ENCODE results near the gene RBPMS2.

RBPMS2 gene

GRCh38 chr15:64717735-64718495, 57.5 kb downstream of the RBPMS2 start:
- H3K18ac ChIP-seq (ENCODE audit: low read length) = no peak overlapping the region
- no peak overlapping the region for H3K9ac ChIP-seq (ENCODE audit: low read depth, low read length, poor library complexity)
- no peak overlapping the region for H2BK12ac ChIP-seq (ENCODE audit: low read length)
- no peak overlapping the region for H2BK120ac ChIP-seq (ENCODE audit: low read depth, low read length)
- no peak overlapping the region for H3K14ac ChIP-seq (ENCODE audit: low read length)
- H3K4me2 ChIP-seq (ENCODE audit: insufficient read depth, low read length, poor library complexity, severe bottlenecking) = no peak overlapping the region
- peaks cover 0 to 48% of the 10 kb centered on the region in 2 donors for H3K36me3 ChIP-seq (replicated peaks in 1 of 2; ENCODE audit: control insufficient read depth in 2 of 2, insufficient read depth in 2 of 2, low read length in 2 of 2)
- H3K4ac ChIP-seq (ENCODE audit: low read length) = no peak overlapping the region
- H2AFZ ChIP-seq (ENCODE audit: low read length) = no peak overlapping the region
- H3K27me3 ChIP-seq (ENCODE audit: control insufficient read depth in 3 of 3, insufficient read depth in 3 of 3, low read depth in 1 of 3, low read length in 3 of 3) = no peaks in the 10 kb centered on the region
- no peak overlapping the region for H4K91ac ChIP-seq (ENCODE audit: low read depth, low read length, poor library complexity)
- no peak overlapping the region for H4K8ac ChIP-seq (ENCODE audit: low read depth, low read length)
- H3K4me3 ChIP-seq (ENCODE audit: low read length in 2 of 2) = no peak overlapping the region
- peaks cover 0 to 2% of the 10 kb centered on the region in 2 donors for H3K4me1 ChIP-seq (ENCODE audit: control insufficient read depth in 2 of 2, insufficient read depth in 1 of 2, low read depth in 1 of 2, low read length in 2 of 2)
- peak overlapping the region; percentile 14 for H2BK5ac ChIP-seq (ENCODE audit: low read length)
- H2AK5ac ChIP-seq (ENCODE audit: low read depth, low read length) = peak overlapping the region; percentile 13
- DNase-seq (ENCODE audit: low spot score) = no peak
- H3K27ac ChIP-seq (replicated peaks; ENCODE audit: low read length) = no peak overlapping the region
- no peak overlapping the region for H2BK15ac ChIP-seq (ENCODE audit: low read length)
- H3K23ac ChIP-seq (ENCODE audit: low read depth, low read length, poor library complexity) = no peak overlapping the region
- no peaks in the 10 kb centered on the region for H3K9me3 ChIP-seq (replicated peaks in 1 of 2; ENCODE audit: control insufficient read depth in 2 of 2, insufficient read depth in 1 of 2, low read depth in 1 of 2, low read length in 2 of 2)
- no CpG with 5 or more reads among the region's 18 CpGs for WGBS, 2 donors (ENCODE audit: extremely low coverage in 2 of 2, insufficient read length in 2 of 2, insufficient replicate concordance in 1 of 2)
- no peaks in the 10 kb centered on the region for H3K79me1 ChIP-seq (ENCODE audit: low read depth, low read length)

GRCh38 chr15:64717130-64717529, 58.3 kb downstream of the RBPMS2 start:
- Histone ChIP-seq H3K27me3 (ENCODE audit: control insufficient read depth in 3 of 3, insufficient read depth in 3 of 3, low read depth in 1 of 3, low read length in 3 of 3) (no peaks in the 10 kb centered on the region), H2BK12ac (ENCODE audit: low read length) (no peak overlapping the region), H3K79me1 (ENCODE audit: low read depth, low read length) (no peaks in the 10 kb centered on the region), H3K18ac (ENCODE audit: low read length) (no peak overlapping the region), H2BK15ac (ENCODE audit: low read length) (no peak overlapping the region), H3K4me2 (ENCODE audit: insufficient read depth, low read length, poor library complexity, severe bottlenecking) (no peak overlapping the region), H3K4me1 (ENCODE audit: control insufficient read depth in 2 of 2, insufficient read depth in 1 of 2, low read depth in 1 of 2, low read length in 2 of 2) (peaks cover 0 to 2% of the 10 kb centered on the region in 2 donors), H2BK120ac (ENCODE audit: low read depth, low read length) (no peak overlapping the region), H4K8ac (ENCODE audit: low read depth, low read length) (no peak overlapping the region), H3K9ac (ENCODE audit: low read depth, low read length, poor library complexity) (no peak overlapping the region), H3K14ac (ENCODE audit: low read length) (no peak overlapping the region), H4K91ac (ENCODE audit: low read depth, low read length, poor library complexity) (no peak overlapping the region), H2AK5ac (ENCODE audit: low read depth, low read length) (no peak overlapping the region), H3K9me3 (replicated peaks in 1 of 2; ENCODE audit: control insufficient read depth in 2 of 2, insufficient read depth in 1 of 2, low read depth in 1 of 2, low read length in 2 of 2) (no peaks in the 10 kb centered on the region), H3K4me3 (ENCODE audit: low read length in 2 of 2) (no peak overlapping the region), H3K4ac (ENCODE audit: low read length) (no peak overlapping the region), H2BK5ac (ENCODE audit: low read length) (no peak overlapping the region), H3K23ac (ENCODE audit: low read depth, low read length, poor library complexity) (no peak overlapping the region), H3K36me3 (replicated peaks in 1 of 2; ENCODE audit: control insufficient read depth in 2 of 2, insufficient read depth in 2 of 2, low read length in 2 of 2) (peaks cover 0 to 52% of the 10 kb centered on the region in 2 donors), H2AFZ (ENCODE audit: low read length) (no peak overlapping the region), H3K27ac (replicated peaks; ENCODE audit: low read length) (no peak overlapping the region)
- DNase-seq (ENCODE audit: low spot score) = no peak
- no CpG with 5 or more reads among the region's 7 CpGs for WGBS, 2 donors (ENCODE audit: extremely low coverage in 2 of 2, insufficient read length in 2 of 2, insufficient replicate concordance in 1 of 2)

- DNase-seq (ENCODE audit: low spot score) = no peak
- H3K9me3 ChIP-seq (replicated peaks in 1 of 2; ENCODE audit: control insufficient read depth in 2 of 2, insufficient read depth in 1 of 2, low read depth in 1 of 2, low read length in 2 of 2) = no peaks in the 10 kb centered on the region
- H3K9ac ChIP-seq (ENCODE audit: low read depth, low read length, poor library complexity) = no peak overlapping the region
- H2AFZ ChIP-seq (ENCODE audit: low read length) = no peak overlapping the region
- H3K23ac ChIP-seq (ENCODE audit: low read depth, low read length, poor library complexity) = no peak overlapping the region
- no peak overlapping the region for H2BK15ac ChIP-seq (ENCODE audit: low read length)
- H3K36me3 ChIP-seq (replicated peaks in 1 of 2; ENCODE audit: control insufficient read depth in 2 of 2, insufficient read depth in 2 of 2, low read length in 2 of 2) = peaks cover 0 to 54% of the 10 kb centered on the region in 2 donors
- no peak overlapping the region for H2BK120ac ChIP-seq (ENCODE audit: low read depth, low read length)
- peaks cover 0 to 2% of the 10 kb centered on the region in 2 donors for H3K4me1 ChIP-seq (ENCODE audit: control insufficient read depth in 2 of 2, insufficient read depth in 1 of 2, low read depth in 1 of 2, low read length in 2 of 2)
- no peak overlapping the region for H3K4me3 ChIP-seq (ENCODE audit: low read length in 2 of 2)
- H3K4ac ChIP-seq (ENCODE audit: low read length) = no peak overlapping the region
- no peak overlapping the region for H4K91ac ChIP-seq (ENCODE audit: low read depth, low read length, poor library complexity)
- H2BK5ac ChIP-seq (ENCODE audit: low read length) = no peak overlapping the region
- H3K18ac ChIP-seq (ENCODE audit: low read length) = no peak overlapping the region
- H3K4me2 ChIP-seq (ENCODE audit: insufficient read depth, low read length, poor library complexity, severe bottlenecking) = no peak overlapping the region
- no peak overlapping the region for H3K14ac ChIP-seq (ENCODE audit: low read length)
- no peak overlapping the region for H2BK12ac ChIP-seq (ENCODE audit: low read length)
- H3K27me3 ChIP-seq (ENCODE audit: control insufficient read depth in 3 of 3, insufficient read depth in 3 of 3, low read depth in 1 of 3, low read length in 3 of 3) = no peaks in the 10 kb centered on the region
- no peak overlapping the region for H3K27ac ChIP-seq (replicated peaks; ENCODE audit: low read length)
- H4K8ac ChIP-seq (ENCODE audit: low read depth, low read length) = no peak overlapping the region
- WGBS, 2 donors (ENCODE audit: extremely low coverage in 2 of 2, insufficient read length in 2 of 2, insufficient replicate concordance in 1 of 2) = no CpG with 5 or more reads among the region's 2 CpGs
- H3K79me1 ChIP-seq (ENCODE audit: low read depth, low read length) = no peaks in the 10 kb centered on the region
- H2AK5ac ChIP-seq (ENCODE audit: low read depth, low read length) = no peak overlapping the region
Observed at GRCh38 chr15:64716452-64716851, 58.9 kb downstream of the RBPMS2 start.

GRCh38 chr15:64713592-64713991, 61.8 kb downstream of the RBPMS2 start:
- no peak overlapping the region for H4K8ac ChIP-seq (ENCODE audit: low read depth, low read length)
- H3K9me3 ChIP-seq (replicated peaks in 1 of 2; ENCODE audit: control insufficient read depth in 2 of 2, insufficient read depth in 1 of 2, low read depth in 1 of 2, low read length in 2 of 2) = no peaks in the 10 kb centered on the region
- H2BK12ac ChIP-seq (ENCODE audit: low read length) = no peak overlapping the region
- H3K27ac ChIP-seq (replicated peaks; ENCODE audit: low read length) = no peak overlapping the region
- peaks cover 0 to 2% of the 10 kb centered on the region in 2 donors for H3K4me1 ChIP-seq (ENCODE audit: control insufficient read depth in 2 of 2, insufficient read depth in 1 of 2, low read depth in 1 of 2, low read length in 2 of 2)
- no peak overlapping the region for H3K4me3 ChIP-seq (ENCODE audit: low read length in 2 of 2)
- H2AFZ ChIP-seq (ENCODE audit: low read length) = no peak overlapping the region
- H3K14ac ChIP-seq (ENCODE audit: low read length) = no peak overlapping the region
- no peak overlapping the region for H2BK120ac ChIP-seq (ENCODE audit: low read depth, low read length)
- no peak overlapping the region for H3K4ac ChIP-seq (ENCODE audit: low read length)
- H3K9ac ChIP-seq (ENCODE audit: low read depth, low read length, poor library complexity) = no peak overlapping the region
- no peak overlapping the region for H2AK5ac ChIP-seq (ENCODE audit: low read depth, low read length)
- WGBS, 2 donors (ENCODE audit: extremely low coverage in 2 of 2, insufficient read length in 2 of 2, insufficient replicate concordance in 1 of 2) = no CpG with 5 or more reads among the region's 6 CpGs
- no peak for DNase-seq (ENCODE audit: low spot score)
- peaks cover 0 to 59% of the 10 kb centered on the region in 2 donors for H3K36me3 ChIP-seq (replicated peaks in 1 of 2; ENCODE audit: control insufficient read depth in 2 of 2, insufficient read depth in 2 of 2, low read length in 2 of 2)
- no peak overlapping the region for H2BK15ac ChIP-seq (ENCODE audit: low read length)
- no peaks in the 10 kb centered on the region for H3K79me1 ChIP-seq (ENCODE audit: low read depth, low read length)
- H2BK5ac ChIP-seq (ENCODE audit: low read length) = no peak overlapping the region
- no peak overlapping the region for H3K23ac ChIP-seq (ENCODE audit: low read depth, low read length, poor library complexity)
- H3K18ac ChIP-seq (ENCODE audit: low read length) = no peak overlapping the region
- H4K91ac ChIP-seq (ENCODE audit: low read depth, low read length, poor library complexity) = no peak overlapping the region
- no peaks in the 10 kb centered on the region for H3K27me3 ChIP-seq (ENCODE audit: control insufficient read depth in 3 of 3, insufficient read depth in 3 of 3, low read depth in 1 of 3, low read length in 3 of 3)
- H3K4me2 ChIP-seq (ENCODE audit: insufficient read depth, low read length, poor library complexity, severe bottlenecking) = no peak overlapping the region

All from neuronal stem cell (in vitro differentiated cells).